GM12878 (cell line): ENCODE measurements around the gene GOLGA2. TPM values are rescaled to one million over a fixed set of nuclear protein-coding genes. Genes with fewer than 3 reads are reported as not detected.

Experiments
- ATAC-seq: fragments of 200-7000 bp; cut with Tn5 transposase; 3 replicates; pipeline ENCODE4 v1.9.1; 2020; ENCODE audit warnings: mild to moderate bottlenecking, moderate library complexity
- BruUV-seq: library from RNA; stranded (reverse); fragments of 400-500 nt; replicated peaks from 2 replicates; lab custom pipeline; 2021; lab: Mats Ljungman, UMichigan
- CTCF ChIA-PET: fragments of 300-600 bp; sonication (Branson Sonifier 250); formaldehyde crosslinking; extraction: SDS; loops from one replicate; lab custom pipeline; 2021; ENCODE audit warnings: inconsistent platforms; lab: Yijun Ruan, JAX
- POLR2A ChIA-PET: fragments of 350-600 bp; formaldehyde crosslinking; extraction: SDS; loops from one replicate; lab custom pipeline; 2021; ENCODE audit warnings: inconsistent platforms; lab: Charles Lee
- RAD21 ChIA-PET: fragments of 300-600 bp; sonication (Branson Sonifier 250); formaldehyde crosslinking; loops from one replicate; lab custom pipeline; 2023; ENCODE audit warnings: antibody characterized with exemption; ENCODE audit not compliant: unreplicated experiment; lab: Charles Lee
- SMC1A ChIA-PET: fragments of 300-600 bp; sonication (Branson Sonifier 250); formaldehyde crosslinking; loops from one replicate; lab custom pipeline; 2023; ENCODE audit not compliant: unreplicated experiment, uncharacterized antibody; lab: Charles Lee
- DNase-seq: peaks from one replicate; pipeline ENCODE4 v3.0.0-alpha.2; 2011; ENCODE audit warnings: low read depth, low spot score
- FAIRE-seq: peaks from 3 replicates; lab custom pipeline; 2011; peaks lifted over from hg19 to GRCh38; lab: Jason Lieb, UNC
- H2AFZ ChIP-seq: 2 replicates; pipeline ENCODE4 v1.6.0; 2011; ENCODE audit warnings: low read depth, low read length, control low read depth; ENCODE audit not compliant: control insufficient read depth
- H3K27ac ChIP-seq: 2 replicates; pipeline ENCODE4 v1.5.1; 2011; ENCODE audit warnings: control low read depth; ENCODE audit not compliant: control insufficient read depth, insufficient read depth
- H3K27me3 ChIP-seq, 2 experiments: replicated peaks in 1 of 2; 2 replicates each; pipeline versions ENCODE4 v1.6.0 to v1.6.1; 2011; ENCODE audit warnings: low read length in 1 of 2; ENCODE audit not compliant: control insufficient read depth in 2 of 2, insufficient read depth in 2 of 2
- H3K36me3 ChIP-seq, 2 experiments: 2 replicates each; pipeline ENCODE4 v1.5.1; 2011; ENCODE audit warnings: low read length in 1 of 2; ENCODE audit not compliant: control insufficient read depth in 2 of 2, insufficient read depth in 2 of 2
- H3K4me1 ChIP-seq: 2 replicates; pipeline ENCODE4 v1.6.1; 2011; ENCODE audit warnings: mild to moderate bottlenecking, low read length, moderate library complexity, mixed read lengths; ENCODE audit not compliant: control insufficient read depth, insufficient read depth
- H3K4me2 ChIP-seq: 2 replicates; pipeline ENCODE4 v1.6.0; 2011; ENCODE audit warnings: control low read depth; ENCODE audit not compliant: control insufficient read depth, insufficient read depth
- H3K4me3 ChIP-seq: fragments of 200-600 bp; sonication (generic); 2 replicates; pipeline ENCODE4 v1.5.1; 2016
- H3K79me2 ChIP-seq: 2 replicates; pipeline ENCODE4 v1.6.0; 2011; ENCODE audit warnings: low read length; ENCODE audit not compliant: control insufficient read depth, insufficient read depth
- H3K9ac ChIP-seq: 2 replicates; pipeline ENCODE4 v1.8.0; 2011; ENCODE audit warnings: low read length, control low read depth, mixed read lengths; ENCODE audit not compliant: control insufficient read depth, insufficient read depth
- H3K9me3 ChIP-seq: replicated peaks from 3 replicates; pipeline ENCODE4 v1.5.1; 2011; ENCODE audit warnings: mild to moderate bottlenecking, low read length; ENCODE audit not compliant: control insufficient read depth, insufficient read depth
- H4K20me1 ChIP-seq: 2 replicates; pipeline ENCODE4 v1.6.0; 2011; ENCODE audit not compliant: control insufficient read depth, insufficient read depth
- BCLAF1 ChIP-seq: fragments of 450-650 bp; IDR thresholded peaks from 2 replicates; pipeline ENCODE4 v1.6.1; 2017; ENCODE audit warnings: antibody characterized with exemption, mild to moderate bottlenecking, moderate library complexity
- BRCA1 ChIP-seq: IDR thresholded peaks from 2 replicates; pipeline ENCODE4 v1.6.1; 2011; ENCODE audit warnings: low read depth, low read length, improper control_type of control experiment
- CREB1 ChIP-seq: IDR thresholded peaks from 2 replicates; pipeline ENCODE4 v1.6.1; 2012; ENCODE audit warnings: low read depth, mild to moderate bottlenecking, inconsistent platforms
- GABPA ChIP-seq: IDR thresholded peaks from 2 replicates; pipeline ENCODE4 v1.6.1; 2014; ENCODE audit warnings: antibody characterized with exemption, low read depth, mild to moderate bottlenecking, inconsistent platforms
- IRF4 ChIP-seq: IDR thresholded peaks from 2 replicates; pipeline ENCODE4 v1.6.1; 2011; ENCODE audit warnings: low read depth, low read length
- NKRF ChIP-seq: fragments of 450-650 bp; conservative IDR thresholded peaks from 2 replicates; pipeline ENCODE4 v1.6.1; 2017; ENCODE audit warnings: mild to moderate bottlenecking, moderate library complexity
- PBX3 ChIP-seq: IDR thresholded peaks from 2 replicates; pipeline ENCODE4 v1.6.1; 2011; ENCODE audit warnings: mild to moderate bottlenecking, low read depth, low read length, moderate library complexity; ENCODE audit not compliant: insufficient replicate concordance
- ZNF217 ChIP-seq: fragments of 450-650 bp; IDR thresholded peaks from 2 replicates; pipeline ENCODE4 v1.6.1; 2017; ENCODE audit warnings: antibody characterized with exemption, mild to moderate bottlenecking
- WGBS: methylation state at CpG from one replicate; pipeline ENCODE4 v1.1.6; 2016; ENCODE audit warnings: low lambda C conversion rate; ENCODE audit not compliant: insufficient replicate concordance, insufficient coverage; ENCODE audit errors: missing lambda C conversion rate; 5-methylcytosine and 5-hydroxymethylcytosine counted together
- in situ Hi-C: fragments of 300-500 bp; cut with MboI; formaldehyde crosslinking; loops from 9 replicates; pipeline ENCODE4 v1.14.3; 2018; ENCODE audit warnings: mixed read lengths
- intact Hi-C: fragments of 100-400 bp; cut with micrococcal nuclease; formaldehyde crosslinking; loops from one replicate; pipeline ENCODE4 v1.14.2; 2022; ENCODE audit not compliant: unreplicated experiment
- polyA plus RNA-seq, 11 experiments: library from polyadenylated mRNA; depleted of rRNA in 4 of 11; unstranded in 6 of 11; stranded (reverse) in 5 of 11; fragments of >200 nt; fragmentation: Nextera tagmentation in 4 of 11; fragmentation: Illumina TruSeq in 1 of 11; extraction: Ambion mirVana in 4 of 11; extraction: Trizol in 1 of 11; gene quantifications; 1 replicate in 1 of 11; 2 replicates in 10 of 11; pipeline versions ENCODE4 v1.2.1 to v1.2.3, GENCODE V29; 2011 to 2016; ENCODE audit warnings: inconsistent platforms in 2 of 11, missing spikeins in 2 of 11, low read depth in 1 of 11
- total RNA-seq, 4 experiments: library from RNA; depleted of rRNA in 3 of 4; stranded (reverse); fragments of >200 nt in 3 of 4; fragmentation: Illumina TruSeq in 1 of 4; extraction: Trizol in 1 of 4; gene quantifications; 2 replicates each; pipeline versions ENCODE4 v1.2.1 to v1.2.3, GENCODE V29; 2013 to 2021

The GOLGA2 gene
- total and polyA plus RNA-seq, 10 of the 15 experiments (the other 5 are each of a cell fraction or from before 2014, with no cell fraction given): 5.9 to 32.6 (median 19.7) TPM

GRCh38 chr9:128324401-128324800 is 48.6 kb upstream of the GOLGA2 start:
- intact Hi-C loops: no loop called here
- ATAC-seq (no peak), DNase-seq (no peak), FAIRE-seq (no peak)
- Histone ChIP-seq H3K4me2 (no peak overlapping the region), H3K36me3 (peaks cover 1 to 8% of the 10 kb centered on the region in 2 experiments), H3K27ac (no peak overlapping the region), H3K4me1 (peaks cover 6% of the 10 kb centered on the region), H3K4me3 (peak overlapping the region; percentile 96; the same call in 1 of the 2 replicates), H2AFZ (no peak overlapping the region), H3K9me3 (no peaks in the 10 kb centered on the region), H3K9ac (no peak overlapping the region), H3K27me3 (no peaks in the 10 kb centered on the region), H4K20me1 (no peaks in the 10 kb centered on the region), H3K79me2 (peaks cover 29% of the 10 kb centered on the region)
- no TSS peak for BruUV-seq
- ChIA-PET POLR2A (interaction anchor here (1.2 kb wide), 1 partner anchor 47 kb away, joined by 3 read pairs; no protein-coding TSS in a partner anchor), RAD21 (interaction anchor here (0.6 kb wide), 1 partner anchor 650 kb away, joined by 3 read pairs; no protein-coding TSS in a partner anchor), SMC1A (no interaction called here), CTCF (interaction anchor here (1.2 to 2.4 kb wide), 4 partner anchors 9 to 29 kb away, joined by 3 to 8 read pairs (median 3); no protein-coding TSS in a partner anchor)
- in situ Hi-C loops: no loop called here
- TF ChIP-seq PBX3 (no peak), BRCA1 (no peak), IRF4 (no peak), ZNF217 (no peak)
- 94% methylated on average over 1 of the region's 1 CpG for WGBS

GRCh38 chr9:128323791-128324190 is 48.0 kb upstream of the GOLGA2 start:
- no peaks in the 10 kb centered on the region for H3K27me3 ChIP-seq
- FAIRE-seq (no peak), DNase-seq (no peak), ATAC-seq (no peak)
- 51% methylated on average over 12 of the region's 12 CpGs for WGBS
- peak overlapping the region; percentile 96 for H3K4me3 ChIP-seq
- no peaks in the 10 kb centered on the region for H3K9me3 ChIP-seq
- peak overlapping the region; percentile 72 for H3K4me2 ChIP-seq
- intact Hi-C loops: no loop called here
- peaks cover 6% of the 10 kb centered on the region for H3K4me1 ChIP-seq
- SMC1A ChIA-PET: no interaction called here
- no peak overlapping the region for H2AFZ ChIP-seq
- no peak overlapping the region for H3K27ac ChIP-seq
- peaks cover 1 to 8% of the 10 kb centered on the region in 2 experiments for H3K36me3 ChIP-seq
- POLR2A ChIA-PET: no interaction called here
- RAD21 ChIA-PET: interaction anchor here (0.6 kb wide), 1 partner anchor 651 kb away, joined by 3 read pairs; no protein-coding TSS in a partner anchor
- H4K20me1 ChIP-seq: no peaks in the 10 kb centered on the region
- in situ Hi-C loops: no loop called here
- no TSS peak for BruUV-seq
- CTCF ChIA-PET: interaction anchor here (1.3 to 2.4 kb wide), 3 partner anchors 9 to 18 kb away, joined by 3 to 8 read pairs (median 3); no protein-coding TSS in a partner anchor
- peak overlapping the region; percentile 65 for H3K9ac ChIP-seq
- peaks cover 29% of the 10 kb centered on the region for H3K79me2 ChIP-seq
- no peak for TF ChIP-seq BCLAF1
- TF ChIP-seq ZNF217: no peak
- TF ChIP-seq GABPA: no peak
- no peak for TF ChIP-seq NKRF
- TF ChIP-seq CREB1: no peak
